Mesenchymal stem cell (in vitro differentiated cells and primary cell): ENCODE results near the gene DERL2.
"Not testable (repeated sequence)": the region's sequence is repeated elsewhere in the genome, so short reads cannot be mapped to it uniquely, and the experiment has no call there.

Experiments
- DNase-seq: peaks from one replicate; pipeline ENCODE4 v3.0.0-alpha.2; 2013
- H2AFZ ChIP-seq: one replicate; pipeline ENCODE4 v1.6.1; 2013; ENCODE audit warnings: low read depth, mild to moderate bottlenecking, control low read depth, inconsistent platforms, low read length, moderate library complexity
- H2AK5ac ChIP-seq: 2 replicates; pipeline ENCODE4 v1.6.1; 2013; ENCODE audit warnings: low read length, moderate library complexity, mild to moderate bottlenecking, inconsistent platforms; ENCODE audit not compliant: severe bottlenecking
- H2BK120ac ChIP-seq: one replicate; pipeline ENCODE4 v1.6.1; 2013; ENCODE audit warnings: low read depth, mild to moderate bottlenecking, inconsistent platforms, low read length, moderate library complexity
- H2BK12ac ChIP-seq, 2 experiments: one replicate each; pipeline ENCODE4 v1.6.1; 2013; ENCODE audit warnings: inconsistent platforms in 2 of 2, low read length in 2 of 2, mild to moderate bottlenecking in 2 of 2, moderate library complexity in 2 of 2, control low read depth in 1 of 2
- H2BK15ac ChIP-seq: one replicate; pipeline ENCODE4 v1.6.1; 2013; ENCODE audit warnings: mild to moderate bottlenecking, low read depth, inconsistent platforms; ENCODE audit not compliant: poor library complexity, severe bottlenecking
- H2BK5ac ChIP-seq: 2 replicates; pipeline ENCODE4 v1.6.1; 2013; ENCODE audit warnings: low read depth, mild to moderate bottlenecking, low read length, control low read depth, inconsistent platforms; ENCODE audit not compliant: poor library complexity, severe bottlenecking
- H3K14ac ChIP-seq, 2 experiments: one replicate each; pipeline ENCODE4 v1.6.1; 2013; ENCODE audit warnings: inconsistent platforms in 2 of 2, low read length in 2 of 2, control low read depth in 1 of 2, mild to moderate bottlenecking in 1 of 2, moderate library complexity in 1 of 2
- H3K18ac ChIP-seq, 2 experiments: one replicate each; pipeline ENCODE4 v1.6.1; 2013; ENCODE audit warnings: inconsistent platforms in 2 of 2, low read length in 2 of 2, control low read depth in 1 of 2, low read depth in 1 of 2, mild to moderate bottlenecking in 1 of 2
- H3K23ac ChIP-seq, 2 experiments: one replicate each; pipeline ENCODE4 v1.6.1; 2013; ENCODE audit warnings: inconsistent platforms in 2 of 2, low read length in 2 of 2, mild to moderate bottlenecking in 2 of 2, moderate library complexity in 2 of 2, control low read depth in 1 of 2
- H3K27ac ChIP-seq: 2 replicates; pipeline ENCODE4 v1.5.1; 2013; ENCODE audit warnings: mild to moderate bottlenecking, moderate library complexity, low read length, control low read depth, inconsistent platforms; ENCODE audit not compliant: poor library complexity, severe bottlenecking
- H3K27me3 ChIP-seq, 2 experiments: 2 replicates each; pipeline versions ENCODE4 v1.6.1 to v1.7.0; 2013; ENCODE audit warnings: low read length in 2 of 2, mild to moderate bottlenecking in 2 of 2, moderate library complexity in 2 of 2, control low read depth in 1 of 2, inconsistent platforms in 1 of 2; ENCODE audit not compliant: control insufficient read depth in 1 of 2, insufficient read depth in 1 of 2
- H3K36me3 ChIP-seq, 2 experiments: 2 replicates each; pipeline versions ENCODE4 v1.6.1 to v1.7.0; 2013; ENCODE audit warnings: low read length in 2 of 2, control low read depth in 1 of 2, inconsistent platforms in 1 of 2, low read depth in 1 of 2, mild to moderate bottlenecking in 1 of 2; ENCODE audit not compliant: insufficient read depth in 2 of 2, control insufficient read depth in 1 of 2
- H3K4ac ChIP-seq, 2 experiments: one replicate each; pipeline ENCODE4 v1.6.1; 2013; ENCODE audit warnings: inconsistent platforms in 2 of 2, low read length in 2 of 2, mild to moderate bottlenecking in 2 of 2, moderate library complexity in 2 of 2, control low read depth in 1 of 2, low read depth in 1 of 2
- H3K4me1 ChIP-seq: 2 replicates; pipeline ENCODE4 v1.6.1; 2013; ENCODE audit warnings: low read depth, low read length, control low read depth; ENCODE audit not compliant: control insufficient read depth, insufficient read depth
- H3K4me2 ChIP-seq: 2 replicates; pipeline ENCODE4 v1.6.1; 2013; ENCODE audit warnings: low read length, mild to moderate bottlenecking, inconsistent platforms; ENCODE audit not compliant: poor library complexity, severe bottlenecking
- H3K4me3 ChIP-seq, 2 experiments: 2 replicates each; pipeline versions ENCODE4 v1.5.1 to v1.7.0; 2013; ENCODE audit warnings: low read length in 2 of 2, mild to moderate bottlenecking in 2 of 2, control low read depth in 1 of 2, low read depth in 1 of 2; ENCODE audit not compliant: insufficient read depth in 1 of 2
- H3K79me1 ChIP-seq: replicated peaks from 2 replicates; pipeline ENCODE4 v1.6.1; 2013; ENCODE audit warnings: mild to moderate bottlenecking, control low read depth, low read length, inconsistent platforms; ENCODE audit not compliant: poor library complexity, severe bottlenecking
- H3K9ac ChIP-seq: 2 replicates; pipeline ENCODE4 v1.7.0; 2013; ENCODE audit warnings: mild to moderate bottlenecking, low read length, moderate library complexity
- H3K9me3 ChIP-seq: 2 replicates; pipeline ENCODE4 v1.7.0; 2013; ENCODE audit warnings: mild to moderate bottlenecking, low read length; ENCODE audit not compliant: control insufficient read depth
- H4K8ac ChIP-seq: one replicate; pipeline ENCODE4 v1.6.1; 2013; ENCODE audit warnings: inconsistent platforms, mild to moderate bottlenecking, low read length, moderate library complexity
- H4K91ac ChIP-seq: one replicate; pipeline ENCODE4 v1.6.1; 2013; ENCODE audit warnings: mild to moderate bottlenecking, low read length, inconsistent platforms
- WGBS: methylation state at CpG from one replicate; pipeline ENCODE4 v1.1.7; 2013; ENCODE audit warnings: mixed read lengths; 5-methylcytosine and 5-hydroxymethylcytosine counted together

DERL2 gene

DNA sequence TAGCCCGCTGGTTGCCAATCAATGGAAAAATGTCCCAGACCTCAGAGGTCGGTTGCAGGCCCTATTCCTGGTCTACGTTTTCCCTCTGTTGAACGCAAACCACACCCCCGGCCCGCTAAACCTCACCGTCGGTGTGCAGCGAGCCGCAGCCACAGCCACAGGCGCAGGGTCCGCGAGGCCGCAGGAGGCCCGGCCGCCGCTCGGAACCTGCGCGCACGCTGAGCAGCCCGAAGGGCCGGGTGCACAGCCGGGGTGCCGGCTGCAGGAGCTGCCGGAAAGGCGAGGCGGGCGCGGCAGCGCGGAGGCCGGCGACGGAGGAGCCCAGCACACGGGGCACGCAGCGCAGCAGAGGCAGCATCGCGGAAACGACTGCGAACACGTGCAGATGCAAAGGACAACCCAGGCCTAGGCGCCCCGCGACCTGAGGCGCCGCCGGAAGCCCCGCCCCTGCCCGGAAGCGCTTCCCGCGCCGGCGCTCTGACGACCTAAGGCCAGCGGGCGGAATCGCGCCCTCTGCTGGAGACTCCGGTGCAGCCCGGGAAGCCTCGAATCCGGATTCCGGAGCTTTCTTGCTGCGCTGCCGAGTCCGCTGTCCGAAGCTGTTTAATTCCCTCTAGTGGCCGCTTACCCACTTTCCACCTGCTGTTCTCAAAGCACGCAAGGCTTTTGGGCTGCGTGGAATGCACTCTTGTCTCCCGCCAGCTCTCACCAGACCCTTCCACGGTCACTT, 47.1 kb downstream of the DERL2 start, which contains the start of gene C1QBP:
C1QBP (minus strand) TSS at position 440 of the 730 bp plus-strand sequence; CDS start at position 358, 82 bp downstream.
- H3K27me3 ChIP-seq: no peaks in the 10 kb centered on the region
- peaks cover 32 to 48% of the 10 kb centered on the region in 2 experiments for H3K36me3 ChIP-seq
- peak within 1 kb of the TSS; percentile 86 to 98 for H3K4me3 ChIP-seq
- peak; percentile 93 for DNase-seq
- peak within 1 kb of the TSS; percentile 41 for H2AK5ac ChIP-seq
- peak within 1 kb of the TSS; percentile 97 for H4K8ac ChIP-seq
- H2BK12ac ChIP-seq: no peak within 1 kb of the TSS
- H3K27ac ChIP-seq: peak within 1 kb of the TSS; percentile 41
- H3K14ac ChIP-seq: peak within 1 kb of the TSS; percentile 29 to 94
- H4K91ac ChIP-seq: peak within 1 kb of the TSS; percentile 93
- no peak within 1 kb of the TSS for H2BK120ac ChIP-seq
- H3K9me3 ChIP-seq: no peaks in the 10 kb centered on the region
- peak within 1 kb of the TSS; percentile 95 for H3K4me2 ChIP-seq
- peak within 1 kb of the TSS; percentile 52 for H2BK15ac ChIP-seq
- H3K9ac ChIP-seq: peak within 1 kb of the TSS; percentile 92
- H2BK5ac ChIP-seq: peak within 1 kb of the TSS; percentile 68
- peaks cover 22% of the 10 kb centered on the region for H3K79me1 ChIP-seq
- H3K18ac ChIP-seq: peak within 1 kb of the TSS; percentile 95 to 98
- peaks cover 10% of the 10 kb centered on the region for H3K4me1 ChIP-seq
- WGBS: under 1% methylated on average over 63 of the region's 75 CpGs
- H2AFZ ChIP-seq: peak within 1 kb of the TSS; percentile 83
- peak within 1 kb of the TSS in 1 of 2 experiments; percentile 87 for H3K23ac ChIP-seq
- peak within 1 kb of the TSS; percentile 83 to 91 for H3K4ac ChIP-seq

DNA sequence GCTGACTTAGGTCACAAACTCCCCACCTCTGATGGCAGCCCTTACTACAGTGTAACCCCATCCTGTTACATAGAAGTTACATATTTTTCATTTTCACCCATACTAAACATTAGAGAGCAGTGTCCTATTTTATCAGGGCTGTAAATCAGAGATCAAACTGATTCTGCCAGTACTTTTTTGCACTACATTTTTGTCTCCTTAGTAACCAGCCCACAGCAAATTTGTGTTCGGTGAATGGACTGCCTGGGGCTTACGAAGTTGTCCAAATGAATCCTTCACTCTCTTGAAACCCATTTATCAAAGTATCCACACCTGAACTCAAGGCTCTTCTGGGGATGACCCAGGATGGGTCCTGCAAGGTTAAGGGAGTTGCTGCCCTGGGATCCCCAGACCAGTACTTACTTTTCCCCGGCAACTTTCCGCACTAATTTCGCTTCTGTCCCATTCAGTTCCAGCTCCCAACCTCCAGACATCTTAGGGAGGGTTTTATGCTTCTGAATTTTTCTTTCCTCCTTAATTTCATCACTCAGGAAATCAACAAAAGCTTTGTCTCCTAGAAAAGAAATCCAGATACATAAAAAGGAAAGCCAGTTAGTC, 48.2 kb downstream of the DERL2 start:
- Histone ChIP-seq H2BK12ac (no peak overlapping the region), H3K4me2 (peak overlapping the region; percentile 95), H2AK5ac (peak overlapping the region; percentile 41), H3K9ac (peak overlapping the region; percentile 92), H2AFZ (no peak overlapping the region), H2BK120ac (no peak overlapping the region), H3K4ac (no peak overlapping the region), H4K8ac (no peak overlapping the region), H4K91ac (no peak overlapping the region), H3K79me1 (peaks cover 22% of the 10 kb centered on the region), H3K4me1 (peaks cover 10% of the 10 kb centered on the region), H3K27me3 (no peaks in the 10 kb centered on the region), H3K23ac (no peak overlapping the region), H3K27ac (no peak overlapping the region), H3K14ac (no peak overlapping the region), H3K4me3 (peak overlapping the region; percentile 39 to 86), H3K36me3 (peaks cover 33 to 50% of the 10 kb centered on the region in 2 experiments), H2BK15ac (no peak overlapping the region), H3K9me3 (no peaks in the 10 kb centered on the region), H3K18ac (no peak overlapping the region), H2BK5ac (no peak overlapping the region)
- peak; percentile 52 for DNase-seq
- WGBS: 53% methylated on average over 5 of the region's 5 CpGs

DNA sequence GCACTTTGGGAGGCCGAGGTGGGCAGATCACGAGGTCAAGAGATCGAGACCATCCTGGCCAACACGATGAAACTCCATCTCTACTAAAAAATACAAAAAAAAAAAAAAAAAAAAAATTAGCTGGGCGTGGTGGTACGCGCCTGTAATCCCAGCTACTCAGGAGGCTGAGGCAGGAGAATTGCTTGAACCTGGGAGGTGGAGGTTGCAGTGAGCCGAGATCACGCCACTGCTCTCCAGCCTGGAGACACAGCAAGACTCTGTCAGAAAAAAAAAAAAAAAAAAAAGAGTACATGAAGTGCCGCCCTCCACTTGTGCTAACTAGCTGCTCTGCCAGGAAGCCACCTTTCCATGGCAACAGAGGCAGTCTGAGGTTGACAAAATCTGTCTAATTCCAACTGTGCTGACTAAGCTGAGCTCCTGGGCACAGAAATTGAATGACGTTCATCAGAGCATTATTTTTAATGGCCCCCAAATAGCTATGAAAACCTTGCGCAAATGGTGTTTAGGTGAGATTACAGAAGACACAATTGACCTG, 50.1 kb downstream of the DERL2 start:
- 94% methylated on average over 8 of the region's 12 CpGs for WGBS
- not testable (repeated sequence) for H2BK15ac ChIP-seq, H3K4me3 ChIP-seq, H3K9me3 ChIP-seq, H3K23ac ChIP-seq, H3K14ac ChIP-seq, H2AK5ac ChIP-seq, H2BK120ac ChIP-seq, H3K4me2 ChIP-seq, H2BK12ac ChIP-seq, H4K91ac ChIP-seq, H4K8ac ChIP-seq, H3K27ac ChIP-seq, H2BK5ac ChIP-seq, H3K4ac ChIP-seq, DNase-seq, H2AFZ ChIP-seq, H3K27me3 ChIP-seq, H3K18ac ChIP-seq
- H3K9ac ChIP-seq: peak overlapping the region; percentile 31
- H3K79me1 ChIP-seq: peaks cover 16% of the 10 kb centered on the region
- peaks cover 10% of the 10 kb centered on the region for H3K4me1 ChIP-seq
- peaks cover 41 to 63% of the 10 kb centered on the region in 2 experiments for H3K36me3 ChIP-seq

DNA sequence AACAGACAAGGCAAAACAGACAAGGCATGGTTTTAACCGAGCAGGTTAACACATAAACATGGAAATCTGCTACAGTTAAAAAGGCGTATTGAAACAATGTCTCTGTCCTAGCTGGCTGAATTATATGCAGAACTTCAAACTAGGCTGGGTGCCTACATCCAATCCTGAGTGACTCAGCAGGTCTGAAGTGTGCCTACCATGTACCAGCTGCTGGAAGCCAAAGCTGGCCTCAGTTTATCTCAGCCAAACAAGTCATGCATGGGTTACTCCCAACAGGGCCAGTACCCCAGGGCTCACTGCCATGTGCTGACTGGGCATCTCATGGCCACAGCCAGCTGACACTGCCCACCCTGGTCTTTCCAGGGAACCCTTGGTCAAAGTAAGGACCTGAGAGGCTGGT, 51.0 kb downstream of the DERL2 start:
- no peak overlapping the region for H3K4me3 ChIP-seq
- H3K27me3 ChIP-seq: no peaks in the 10 kb centered on the region
- no peaks in the 10 kb centered on the region for H3K9me3 ChIP-seq
- H3K79me1 ChIP-seq: peaks cover 15% of the 10 kb centered on the region
- H3K36me3 ChIP-seq: peaks cover 50 to 70% of the 10 kb centered on the region in 2 experiments
- no peak overlapping the region for H3K18ac ChIP-seq
- peaks cover 10% of the 10 kb centered on the region for H3K4me1 ChIP-seq
- no peak overlapping the region for H2BK120ac ChIP-seq
- no peak overlapping the region for H2BK5ac ChIP-seq
- peak overlapping the region; percentile 55 for H4K8ac ChIP-seq
- WGBS: 97% methylated on average over 2 of the region's 2 CpGs
- DNase-seq: no peak
- no peak overlapping the region for H3K27ac ChIP-seq
- H2BK15ac ChIP-seq: no peak overlapping the region
- no peak overlapping the region for H2AK5ac ChIP-seq
- H3K9ac ChIP-seq: no peak overlapping the region
- no peak overlapping the region for H3K14ac ChIP-seq
- H3K23ac ChIP-seq: no peak overlapping the region
- no peak overlapping the region for H2AFZ ChIP-seq
- no peak overlapping the region for H2BK12ac ChIP-seq
- H4K91ac ChIP-seq: no peak overlapping the region
- H3K4me2 ChIP-seq: no peak overlapping the region
- H3K4ac ChIP-seq: peak overlapping the region in 1 of 2 experiments; percentile 38
